Nephron progenitor cell (in vitro differentiated cells): ENCODE data around the gene ZNF544.
A peak's percentile ranks its signal among the peaks of the same experiment; 100 is the strongest.
"Not testable (repeated sequence)": the region's sequence is repeated elsewhere in the genome, so short reads cannot be mapped to it uniquely, and the experiment has no call there.

Source experiments
- DNase-seq: peaks from one replicate; pipeline ENCODE4 v3.0.0; 2021
- H3K27ac Mint-ChIP-seq: 2 replicates; pipeline ENCODE4 v1.8.0; 2021; ENCODE audit warnings: mild to moderate bottlenecking, moderate library complexity, mixed read lengths
- H3K27me3 Mint-ChIP-seq: 2 replicates; pipeline ENCODE4 v1.8.0; 2021; ENCODE audit warnings: mild to moderate bottlenecking, low read depth, mixed read lengths; ENCODE audit not compliant: poor library complexity
- H3K36me3 Mint-ChIP-seq: 2 replicates; pipeline ENCODE4 v1.8.0; 2021; ENCODE audit warnings: low read depth, mixed read lengths
- H3K4me1 Mint-ChIP-seq: 2 replicates; pipeline ENCODE4 v1.8.0; 2021; ENCODE audit warnings: mixed read lengths
- H3K4me3 Mint-ChIP-seq: 2 replicates; pipeline ENCODE4 v1.8.0; 2021; ENCODE audit warnings: mild to moderate bottlenecking, moderate library complexity, mixed read lengths
- H3K9me3 Mint-ChIP-seq: 2 replicates; pipeline ENCODE4 v1.8.0; 2021; ENCODE audit warnings: mild to moderate bottlenecking, moderate library complexity, mixed read lengths
- TF ChIP-seq, protein P1 (sequence below): fragments of 200-600 bp; sonication (generic); IDR thresholded peaks from 2 replicates; pipeline ENCODE4 v1.5.0; 2021; ENCODE audit warnings: antibody characterized with exemption

The ZNF544 gene

DNA sequence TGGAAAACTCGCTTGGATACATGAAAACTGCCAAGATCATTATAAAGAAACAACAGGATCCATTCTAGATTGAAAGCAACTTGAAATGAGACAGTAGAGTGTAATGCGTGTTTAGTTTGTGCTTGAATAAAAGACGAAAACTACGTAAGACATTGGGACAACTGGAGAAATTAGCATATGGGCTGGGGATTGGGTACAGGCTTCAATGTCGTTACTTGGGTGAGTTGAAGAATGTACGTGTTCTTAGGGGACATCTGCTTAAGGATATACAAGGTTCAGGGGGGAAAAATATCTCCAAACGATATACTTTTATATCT is 76.0 kb downstream of the ZNF544 start:
- Mint-ChIP-seq H3K4me3 (peak overlapping the region; percentile 100), H3K36me3 (peaks cover 86% of the 10 kb centered on the region), H3K27ac (peak overlapping the region; percentile 60), H3K4me1 (peaks cover 25% of the 10 kb centered on the region), H3K27me3 (peaks cover 2% of the 10 kb centered on the region), H3K9me3 (peaks cover 8% of the 10 kb centered on the region)
- no peak for DNase-seq
- TF ChIP-seq, protein P1, sequence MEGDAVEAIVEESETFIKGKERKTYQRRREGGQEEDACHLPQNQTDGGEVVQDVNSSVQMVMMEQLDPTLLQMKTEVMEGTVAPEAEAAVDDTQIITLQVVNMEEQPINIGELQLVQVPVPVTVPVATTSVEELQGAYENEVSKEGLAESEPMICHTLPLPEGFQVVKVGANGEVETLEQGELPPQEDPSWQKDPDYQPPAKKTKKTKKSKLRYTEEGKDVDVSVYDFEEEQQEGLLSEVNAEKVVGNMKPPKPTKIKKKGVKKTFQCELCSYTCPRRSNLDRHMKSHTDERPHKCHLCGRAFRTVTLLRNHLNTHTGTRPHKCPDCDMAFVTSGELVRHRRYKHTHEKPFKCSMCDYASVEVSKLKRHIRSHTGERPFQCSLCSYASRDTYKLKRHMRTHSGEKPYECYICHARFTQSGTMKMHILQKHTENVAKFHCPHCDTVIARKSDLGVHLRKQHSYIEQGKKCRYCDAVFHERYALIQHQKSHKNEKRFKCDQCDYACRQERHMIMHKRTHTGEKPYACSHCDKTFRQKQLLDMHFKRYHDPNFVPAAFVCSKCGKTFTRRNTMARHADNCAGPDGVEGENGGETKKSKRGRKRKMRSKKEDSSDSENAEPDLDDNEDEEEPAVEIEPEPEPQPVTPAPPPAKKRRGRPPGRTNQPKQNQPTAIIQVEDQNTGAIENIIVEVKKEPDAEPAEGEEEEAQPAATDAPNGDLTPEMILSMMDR, result no peak

DNA sequence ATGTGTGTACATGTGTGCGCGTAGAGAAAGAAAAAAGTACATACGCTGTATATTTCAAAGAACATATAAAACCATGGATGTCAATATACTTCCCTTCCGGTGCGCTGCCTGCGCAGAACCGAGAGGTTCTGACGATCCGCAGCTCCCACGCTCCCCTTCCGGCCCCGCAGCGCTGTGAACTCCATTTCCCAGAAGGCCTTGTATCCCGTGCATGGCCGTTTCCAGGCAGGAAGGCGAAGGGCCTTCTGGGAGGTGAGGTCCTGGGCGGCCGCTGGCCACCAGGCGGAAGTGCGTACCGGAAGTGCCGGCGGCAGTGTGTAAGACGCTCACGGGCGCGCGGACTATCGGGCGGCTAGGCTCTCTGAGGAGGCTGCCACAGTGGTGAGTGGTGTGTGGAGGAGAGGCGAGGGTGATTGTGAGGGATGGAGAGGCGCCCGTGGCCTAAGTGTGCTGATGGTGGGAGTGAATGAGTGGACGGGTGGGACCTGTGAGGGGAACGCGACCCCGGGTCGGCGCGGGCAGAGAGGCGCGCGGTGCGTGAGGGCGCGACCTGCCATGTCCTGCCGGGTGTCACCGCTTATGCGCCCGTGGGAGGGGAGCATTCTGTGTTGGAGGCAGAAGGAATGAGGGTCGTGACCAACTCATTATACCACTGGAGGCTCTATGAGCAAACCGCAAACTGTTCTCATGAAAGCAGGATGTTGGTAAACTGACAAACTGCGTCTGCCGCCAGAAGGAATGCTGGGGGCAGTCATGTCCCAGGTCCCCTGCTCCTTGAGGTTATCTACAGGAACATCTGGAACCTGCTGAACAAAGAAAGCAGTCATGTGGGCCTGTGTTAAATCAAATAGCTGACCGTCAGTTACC is 76.6 kb downstream of the ZNF544 start, which contains the start of gene ERVK3-1:
ERVK3-1 (plus strand) TSS at position 313 of the 867 bp plus-strand sequence. CDS start 6,792 bp downstream, outside the sequence.
- peak within 1 kb of the TSS; percentile 99 for H3K27ac Mint-ChIP-seq
- TF ChIP-seq, protein P1, result no peak
- peaks cover 5% of the 10 kb centered on the region for H3K9me3 Mint-ChIP-seq
- DNase-seq, result peak; percentile 89
- peak within 1 kb of the TSS; percentile 100 for H3K4me3 Mint-ChIP-seq
- H3K4me1 Mint-ChIP-seq, result peaks cover 25% of the 10 kb centered on the region
- peaks cover 86% of the 10 kb centered on the region for H3K36me3 Mint-ChIP-seq
- peaks cover 2% of the 10 kb centered on the region for H3K27me3 Mint-ChIP-seq

DNA sequence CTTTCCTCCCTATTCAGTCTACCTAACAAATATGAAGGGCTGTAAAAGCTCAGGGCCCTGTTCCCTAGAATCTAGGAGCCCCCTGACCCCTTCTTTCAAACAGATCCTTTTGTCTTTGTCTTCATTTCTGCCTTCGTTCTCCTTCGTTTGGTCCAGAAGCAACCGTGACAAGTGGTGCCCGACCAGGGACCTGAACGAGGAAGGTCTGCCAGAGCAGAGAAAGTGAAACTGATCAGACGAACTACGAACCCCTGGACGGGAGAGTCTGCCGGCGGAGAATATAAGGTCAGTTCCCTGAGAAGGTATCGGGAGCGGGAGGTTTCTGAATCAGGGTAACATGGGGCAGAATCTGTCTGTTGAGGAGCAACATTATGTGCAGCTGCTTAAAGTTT is 77.2 kb downstream of the ZNF544 start:
- peaks cover 25% of the 10 kb centered on the region for H3K4me1 Mint-ChIP-seq
- no peak for DNase-seq
- TF ChIP-seq, protein P1, result no peak
- peaks cover 3% of the 10 kb centered on the region for H3K9me3 Mint-ChIP-seq
- peak overlapping the region; percentile 100 for H3K4me3 Mint-ChIP-seq
- peaks cover 86% of the 10 kb centered on the region for H3K36me3 Mint-ChIP-seq
- no peaks in the 10 kb centered on the region for H3K27me3 Mint-ChIP-seq
- H3K27ac Mint-ChIP-seq, result peak overlapping the region; percentile 73

DNA sequence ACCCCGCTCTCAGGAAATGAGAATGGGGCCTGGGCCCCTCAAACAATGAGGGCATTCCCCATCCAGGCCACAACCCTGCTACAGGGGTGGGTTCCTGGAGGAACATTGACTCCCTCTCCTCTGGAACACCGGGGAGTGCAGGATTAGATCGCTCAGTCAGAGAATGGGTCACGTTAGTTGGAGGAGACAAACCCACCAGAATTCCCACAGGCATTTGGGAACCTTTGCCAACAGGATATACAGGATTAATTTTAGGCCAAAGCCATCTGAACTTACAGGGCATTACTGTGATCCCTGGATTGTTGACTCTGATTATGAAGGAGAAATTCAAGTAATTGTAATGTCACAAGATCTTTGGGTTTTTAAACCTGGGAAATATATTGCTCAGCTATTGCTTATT is 79.0 kb downstream of the ZNF544 start:
- DNase-seq, result no peak
- Mint-ChIP-seq H3K4me3 (no peak overlapping the region), H3K9me3 (no peaks in the 10 kb centered on the region), H3K4me1 (peaks cover 25% of the 10 kb centered on the region), H3K27me3 (no peaks in the 10 kb centered on the region), H3K36me3 (peaks cover 86% of the 10 kb centered on the region), H3K27ac (no peak overlapping the region)
- TF ChIP-seq, protein P1, result no peak

DNA sequence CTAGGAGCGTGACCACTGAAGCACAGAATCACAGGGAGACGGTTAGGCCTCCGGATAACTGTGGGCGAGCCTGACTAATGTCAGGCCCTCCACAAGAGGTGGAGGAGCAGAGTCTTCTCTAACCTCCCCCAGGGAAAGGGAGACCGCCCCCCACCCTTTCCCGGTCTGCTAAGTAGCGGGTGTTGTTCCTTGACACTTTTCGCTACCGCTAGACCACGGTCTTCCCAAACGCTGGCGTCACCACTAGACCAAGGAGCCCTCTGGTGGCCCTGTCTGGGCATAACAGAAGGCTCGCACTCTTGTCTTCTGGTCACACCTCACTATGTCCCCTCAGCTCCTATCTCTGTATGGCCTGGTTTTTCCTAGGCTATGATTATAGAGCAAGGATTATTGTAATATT is 82.0 kb downstream of the ZNF544 start:
- H3K27me3 Mint-ChIP-seq, H3K9me3 Mint-ChIP-seq, H3K4me1 Mint-ChIP-seq, H3K4me3 Mint-ChIP-seq, H3K27ac Mint-ChIP-seq: not testable (repeated sequence)
- DNase-seq, result peak; percentile 51
- TF ChIP-seq, protein P1, result peak; percentile 53
- peaks cover 98% of the 10 kb centered on the region for H3K36me3 Mint-ChIP-seq

DNA sequence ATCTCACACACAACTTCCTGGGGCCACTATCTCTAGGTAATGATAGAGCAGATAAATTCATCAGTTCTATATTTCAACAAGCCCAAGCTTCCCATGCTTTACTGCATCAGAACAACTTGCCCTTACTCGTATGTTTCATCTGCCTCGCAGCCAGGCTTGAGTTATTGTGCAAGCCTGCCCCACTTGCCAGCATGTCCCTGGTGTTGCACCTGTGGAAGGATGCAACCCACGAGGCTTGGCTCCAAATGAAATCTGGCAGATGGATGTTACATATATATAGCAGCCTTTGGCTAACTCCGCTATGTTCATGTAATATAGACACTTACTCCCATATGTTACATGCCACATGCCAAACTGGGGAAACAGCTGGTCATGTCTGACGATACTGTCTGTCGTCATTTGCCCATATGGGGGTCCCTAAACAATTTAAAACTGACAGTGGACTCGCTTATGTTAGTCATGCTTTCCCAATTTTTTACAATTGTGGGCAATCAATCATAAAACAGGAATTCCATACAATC is 82.7 kb downstream of the ZNF544 start:
- no peaks in the 10 kb centered on the region for H3K27me3 Mint-ChIP-seq
- no peak for DNase-seq
- H3K27ac Mint-ChIP-seq, result no peak overlapping the region
- peaks cover 99% of the 10 kb centered on the region for H3K36me3 Mint-ChIP-seq
- no peaks in the 10 kb centered on the region for H3K9me3 Mint-ChIP-seq
- H3K4me3 Mint-ChIP-seq, result no peak overlapping the region
- TF ChIP-seq, protein P1, result no peak
- H3K4me1 Mint-ChIP-seq, result peaks cover 2% of the 10 kb centered on the region
